ENCODE measurements around the gene TP73. TPM values are rescaled to one million over a fixed set of nuclear protein-coding genes. Genes with fewer than 3 reads are reported as not detected.
A peak's percentile ranks its signal among the peaks of the same experiment; 100 is the strongest.

TP73 gene
- total RNA-seq, result not detected

- H3K4me3 ChIP-seq, result peak within 1 kb of the TSS; percentile 88
- H3K36me3 ChIP-seq, result peaks cover 3% of the 10 kb centered on the region
- no peak within 1 kb of the TSS for H3K27ac ChIP-seq
- no peak for ATAC-seq (ENCODE audit: insufficient number of reproducible peaks, low FRiP score, low read depth)
- DNase-seq (ENCODE audit: low spot score), result no peak
- H3K27me3 ChIP-seq (replicated peaks; ENCODE audit: insufficient read depth), result peaks cover 25% of the 10 kb centered on the region
- peaks cover 17 to 36% of the 10 kb centered on the region in 2 donors for H3K4me1 ChIP-seq (ENCODE audit: control insufficient read depth in 1 of 2, low read depth in 2 of 2)
- no peaks in the 10 kb centered on the region for H3K9me3 ChIP-seq
- TF ChIP-seq CTCF (IDR thresholded peaks at IDR 0.05), result no peak
Measured at GRCh38 chr1:3651930-3652547, at the start of gene TP73. TP73 (plus strand) TSS chr1:3652516; CDS start chr1:3682366, 29,850 bp downstream.

- H3K4me1 ChIP-seq (ENCODE audit: control insufficient read depth in 1 of 2, low read depth in 2 of 2), result no peaks in the 10 kb centered on the region
- H3K27ac ChIP-seq, result no peak overlapping the region
- ATAC-seq (ENCODE audit: insufficient number of reproducible peaks, low FRiP score, low read depth) (no peak), DNase-seq (ENCODE audit: low spot score) (no peak)
- no peak for TF ChIP-seq CTCF (IDR thresholded peaks at IDR 0.05)
- H3K4me3 ChIP-seq, result no peak overlapping the region
- H3K9me3 ChIP-seq, result no peaks in the 10 kb centered on the region
- H3K27me3 ChIP-seq (replicated peaks; ENCODE audit: insufficient read depth), result no peaks in the 10 kb centered on the region
- H3K36me3 ChIP-seq, result no peaks in the 10 kb centered on the region
Measured at GRCh38 chr1:3603156-3603555, 49.2 kb upstream of the TP73 start.

GRCh38 chr1:3603571-3604467 lies 48.5 kb upstream of the TP73 start:
- Histone ChIP-seq H3K9me3 (no peaks in the 10 kb centered on the region), H3K36me3 (no peaks in the 10 kb centered on the region), H3K4me3 (no peak overlapping the region), H3K4me1 (ENCODE audit: control insufficient read depth in 1 of 2, low read depth in 2 of 2) (no peaks in the 10 kb centered on the region), H3K27me3 (replicated peaks; ENCODE audit: insufficient read depth) (no peaks in the 10 kb centered on the region), H3K27ac (no peak overlapping the region)
- DNase-seq (ENCODE audit: low spot score), result no peak
- no peak for TF ChIP-seq CTCF (IDR thresholded peaks at IDR 0.05)
- no peak for ATAC-seq (ENCODE audit: insufficient number of reproducible peaks, low FRiP score, low read depth)

- Histone ChIP-seq H3K27me3 (replicated peaks; ENCODE audit: insufficient read depth) (no peaks in the 10 kb centered on the region), H3K27ac (no peak overlapping the region), H3K9me3 (no peaks in the 10 kb centered on the region), H3K4me1 (ENCODE audit: control insufficient read depth in 1 of 2, low read depth in 2 of 2) (no peaks in the 10 kb centered on the region), H3K36me3 (no peaks in the 10 kb centered on the region), H3K4me3 (no peak overlapping the region)
- DNase-seq (ENCODE audit: low spot score) (no peak), ATAC-seq (ENCODE audit: insufficient number of reproducible peaks, low FRiP score, low read depth) (no peak)
- TF ChIP-seq CTCF (IDR thresholded peaks at IDR 0.05), result no peak
Measured at GRCh38 chr1:3604468-3604974, 47.8 kb upstream of the TP73 start.

Measured in thoracic aorta (tissue), 2 donors.